ENCODE results near the gene ARSA. TPM values are rescaled to one million over a fixed set of nuclear protein-coding genes. Genes with fewer than 3 reads are reported as not detected.

ARSA gene
- total and polyA plus RNA-seq, 2 of the 13 experiments (the other 11 are each of a cell fraction or from before 2014, with no cell fraction given), result 9.0 to 11.5 TPM

- TF ChIP-seq ZNF800 (CRISPR knock-in tag; IDR thresholded peaks at IDR 0.05) (no peak), ZNF772 (CRISPR knock-in tag; IDR thresholded peaks at IDR 0.05) (0 out of 2 replicates have a peak, but pooled peaks have one; percentile 44), SP4 (CRISPR knock-in tag; IDR thresholded peaks at IDR 0.05) (peak; percentile 56), ZNF614 (CRISPR knock-in tag; IDR thresholded peaks at IDR 0.05; ENCODE audit: borderline replicate concordance) (no peak), MEIS2 (CRISPR knock-in tag; IDR thresholded peaks at IDR 0.05) (0 out of 2 replicates have a peak, but pooled peaks have one; percentile 42), NPAS2 (CRISPR knock-in tag; IDR thresholded peaks at IDR 0.05; ENCODE audit: borderline replicate concordance) (no peak), ZNF563 (CRISPR knock-in tag; IDR thresholded peaks at IDR 0.05) (no peak), THAP9 (CRISPR knock-in tag; IDR thresholded peaks at IDR 0.05; ENCODE audit: borderline replicate concordance) (0 out of 2 replicates have a peak, but pooled peaks have one; percentile 40), ZNF414 (CRISPR knock-in tag; IDR thresholded peaks at IDR 0.05) (no peak), ELK4 (CRISPR knock-in tag; IDR thresholded peaks at IDR 0.05; ENCODE audit: borderline replicate concordance) (no peak), TARDBP (CRISPR knock-in tag; IDR thresholded peaks at IDR 0.05) (no peak), CSRNP1 (CRISPR knock-in tag; IDR thresholded peaks at IDR 0.05) (0 out of 2 replicates have a peak, but pooled peaks have one; percentile 36), ZNF432 (CRISPR knock-in tag; IDR thresholded peaks at IDR 0.05; ENCODE audit: borderline replicate concordance) (no peak), ZNF12 (CRISPR knock-in tag; IDR thresholded peaks at IDR 0.05) (no peak), TMF1 (CRISPR knock-in tag; IDR thresholded peaks at IDR 0.05; ENCODE audit: low read depth) (no peak), ZNF251 (CRISPR knock-in tag; IDR thresholded peaks at IDR 0.05) (no peak), MAFG (CRISPR knock-in tag; IDR thresholded peaks at IDR 0.05) (no peak), POLR2AphosphoS5 (IDR thresholded peaks at IDR 0.05; ENCODE audit: low read depth, low read length) (peak; percentile 59), NFE2L2 (IDR thresholded peaks at IDR 0.05; ENCODE audit: low read length) (no peak), ZNF253 (CRISPR knock-in tag; IDR thresholded peaks at IDR 0.05; ENCODE audit: borderline replicate concordance) (no peak), AGO1 (IDR thresholded peaks at IDR 0.05; ENCODE audit: low read depth, low read length, poor library complexity, severe bottlenecking) (no peak), RFX1 (IDR thresholded peaks at IDR 0.05) (no peak)
Observed at GRCh38 chr22:50613291-50613981, 14.5 kb downstream of the ARSA start (continued).

All from HepG2 (cell line).